Measurements from ENCODE around the gene PRSS27.
"Not testable (repeated sequence)": the region's sequence is repeated elsewhere in the genome, so short reads cannot be mapped to it uniquely, and the experiment has no call there.

PRSS27 gene

DNA sequence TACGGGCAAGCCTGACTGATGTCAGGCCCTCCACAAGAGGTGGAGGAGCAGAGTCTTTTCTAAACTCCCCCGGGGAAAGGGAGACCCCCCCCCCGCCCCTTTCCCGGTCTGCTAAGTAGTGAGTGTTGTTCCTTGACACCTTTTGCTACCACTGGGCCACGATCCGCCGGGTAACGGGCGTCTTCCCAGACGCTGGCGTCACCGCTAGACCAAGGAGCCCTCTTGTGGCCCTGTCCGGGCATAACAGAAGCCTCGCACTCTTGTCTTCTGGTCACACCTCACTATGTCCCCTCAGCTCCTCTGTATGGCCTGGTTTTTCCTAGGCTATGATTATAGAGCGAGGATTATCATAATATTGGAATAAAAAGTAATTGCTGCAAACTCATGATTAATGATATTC is 50.0 kb downstream of the PRSS27 start:
- peak; percentile 66 for DNase-seq

DNA sequence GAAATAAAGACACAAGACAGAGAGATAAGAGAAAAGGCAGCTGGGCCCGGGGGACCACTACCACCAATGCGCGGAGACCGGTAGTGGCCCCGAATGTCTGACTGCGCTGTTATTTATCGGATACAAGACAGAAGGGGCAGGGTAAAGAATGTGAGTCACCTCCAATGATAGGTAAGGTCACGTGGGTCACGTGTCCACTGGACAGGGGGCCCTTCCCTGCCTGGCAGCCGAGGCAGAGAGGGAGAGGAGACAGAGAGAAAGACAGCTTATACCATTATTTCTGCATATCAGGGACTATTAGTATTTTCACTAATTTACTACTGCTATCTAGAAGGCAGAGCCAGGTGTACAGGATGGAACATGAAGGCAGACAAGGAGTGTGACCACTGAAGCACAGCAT is 50.4 kb downstream of the PRSS27 start:
- not testable (repeated sequence) for DNase-seq

DNA sequence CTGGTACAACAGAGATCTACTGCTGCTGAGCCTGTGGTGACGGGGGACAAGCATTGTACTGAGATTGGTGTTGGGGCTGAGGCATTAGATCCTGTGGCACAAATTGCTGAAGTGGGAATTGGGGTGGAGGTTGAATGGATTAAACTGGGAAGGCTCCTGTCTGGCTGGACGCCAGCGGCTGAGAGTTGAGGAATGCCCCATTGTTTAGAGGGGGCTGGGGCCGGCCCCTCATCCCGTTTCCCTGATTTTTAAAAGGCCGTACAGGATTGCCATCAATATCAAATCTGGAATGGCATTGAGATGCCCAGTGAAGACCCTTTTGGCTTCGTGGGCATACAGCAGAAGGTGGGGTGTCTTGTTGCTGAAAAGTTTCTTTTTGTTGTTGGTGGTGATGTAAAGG is 53.4 kb downstream of the PRSS27 start:
- DNase-seq, result not testable (repeated sequence)

DNA sequence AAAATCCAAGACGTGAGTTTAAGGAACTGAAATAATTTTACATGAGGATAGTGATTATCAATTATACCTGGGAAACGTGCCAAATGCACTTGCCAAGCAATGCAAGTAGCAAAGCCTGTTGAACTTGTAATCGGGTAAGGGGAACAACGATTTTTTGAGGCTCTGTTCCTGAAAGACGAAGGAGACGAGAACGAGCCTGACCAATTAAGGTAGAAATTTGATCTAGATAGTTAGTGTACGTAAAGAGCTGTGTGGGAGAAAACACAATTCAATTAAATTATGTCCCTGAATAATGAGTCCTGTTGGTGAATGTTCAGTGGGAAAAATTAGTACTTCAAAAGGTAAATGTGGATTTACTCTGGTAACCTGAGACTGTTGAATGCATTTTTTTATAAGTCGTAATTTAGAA is 55.4 kb downstream of the PRSS27 start:
- DNase-seq, result no peak

DNA sequence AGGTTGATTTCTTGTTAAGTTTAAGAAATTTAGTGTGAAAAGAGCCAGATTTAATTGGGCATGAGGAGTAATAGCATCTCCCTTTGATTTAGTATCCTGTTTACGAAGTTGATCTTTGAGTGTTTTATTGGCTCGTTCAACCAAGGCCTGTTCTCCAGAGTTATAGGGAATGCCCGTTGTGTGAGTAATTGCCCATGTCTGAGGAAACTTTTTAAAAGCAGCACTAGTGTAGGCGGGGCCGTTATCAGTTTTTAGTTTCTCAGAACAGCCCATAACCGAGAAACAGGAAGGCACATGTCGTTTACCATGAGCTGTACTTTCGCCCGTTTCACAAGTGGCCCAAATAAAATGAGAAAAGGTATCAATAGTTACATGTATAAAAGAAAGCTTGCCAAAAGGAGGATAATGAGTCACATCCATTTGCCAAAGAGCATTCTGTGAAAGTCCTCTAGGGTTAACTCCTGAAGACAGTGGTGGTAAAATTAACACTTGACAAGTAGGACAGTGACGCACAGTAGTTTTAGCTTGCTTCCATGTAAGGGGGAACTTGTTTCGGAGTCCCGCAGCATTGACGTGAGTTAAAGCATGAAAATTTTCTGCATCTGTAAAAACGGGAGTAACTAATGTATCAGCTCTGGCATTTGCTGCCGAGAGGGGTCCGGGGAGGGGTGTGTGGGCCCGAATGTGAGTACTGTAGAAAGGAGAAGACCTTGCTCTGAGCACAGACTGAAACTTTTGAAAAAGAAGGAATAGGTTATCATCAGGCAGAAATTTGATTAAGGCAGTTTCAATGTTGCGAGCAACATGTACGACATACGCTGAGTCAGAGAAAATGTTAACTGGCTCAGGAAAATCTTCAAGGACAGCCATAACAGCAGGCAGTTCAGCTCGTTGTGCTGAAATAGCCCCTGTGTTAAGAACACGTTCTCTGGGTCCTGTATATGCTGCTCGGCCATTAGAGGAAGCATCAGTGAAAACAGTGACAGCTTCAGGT is 56.2 kb downstream of the PRSS27 start:
- DNase-seq, result peak; percentile 60

Data from stimulated activated CD4-positive, alpha-beta T cell treated with anti-CD3 and anti-CD28 coated beads, Interleukin-1b, Interleukin-23, amount 100 ng/mL, for 48 hours (primary cell).